Transverse colon (tissue), 3 donors: Measurements from ENCODE around the gene PPM1J.
"Not testable (repeated sequence)": the region's sequence is repeated elsewhere in the genome, so short reads cannot be mapped to it uniquely, and the experiment has no call there.

Experiments used
- CTCF ChIP-seq, 5 experiments: fragments of 200-600 bp in 3 of 5; fragments of 450-650 bp in 2 of 5; sonication (generic) in 3 of 5; IDR thresholded peaks; 1 replicate in 2 of 5; 2 replicates in 3 of 5; pipeline ENCODE4 v1.5.1; 2016 to 2017; ENCODE audit warnings: antibody characterized with exemption in 5 of 5, inconsistent platforms in 3 of 5, mild to moderate bottlenecking in 2 of 5, moderate library complexity in 1 of 5
- EP300 ChIP-seq: sonication (generic); formaldehyde crosslinking; IDR thresholded peaks from one replicate; pipeline ENCODE4 v1.6.1; 2017; ENCODE audit warnings: antibody characterized with exemption, low read depth
- POLR2A ChIP-seq: fragments of 450-650 bp; IDR thresholded peaks from one replicate; pipeline ENCODE4 v1.6.1; 2016; ENCODE audit warnings: antibody characterized with exemption, mild to moderate bottlenecking, moderate library complexity

GRCh38 chr1:112721294-112721693 is 6.2 kb upstream of the PPM1J start:
- TF ChIP-seq POLR2A; CTCF (IDR thresholded peaks at IDR 0.05); EP300: not testable (repeated sequence)
